Stimulated activated CD8-positive, alpha-beta memory T cell treated with anti-CD3 and anti-CD28 coated beads, Interleukin-12 subunit alpha, Interleukin-12 subunit beta, amount 100 ng/mL, for 1 hour (primary cell): Measurements from ENCODE around the gene KREMEN1.

Source experiments
- DNase-seq: peaks from one replicate; pipeline ENCODE4 v3.0.0-alpha.2; 2020; ENCODE audit warnings: low read depth

Gene KREMEN1

DNA sequence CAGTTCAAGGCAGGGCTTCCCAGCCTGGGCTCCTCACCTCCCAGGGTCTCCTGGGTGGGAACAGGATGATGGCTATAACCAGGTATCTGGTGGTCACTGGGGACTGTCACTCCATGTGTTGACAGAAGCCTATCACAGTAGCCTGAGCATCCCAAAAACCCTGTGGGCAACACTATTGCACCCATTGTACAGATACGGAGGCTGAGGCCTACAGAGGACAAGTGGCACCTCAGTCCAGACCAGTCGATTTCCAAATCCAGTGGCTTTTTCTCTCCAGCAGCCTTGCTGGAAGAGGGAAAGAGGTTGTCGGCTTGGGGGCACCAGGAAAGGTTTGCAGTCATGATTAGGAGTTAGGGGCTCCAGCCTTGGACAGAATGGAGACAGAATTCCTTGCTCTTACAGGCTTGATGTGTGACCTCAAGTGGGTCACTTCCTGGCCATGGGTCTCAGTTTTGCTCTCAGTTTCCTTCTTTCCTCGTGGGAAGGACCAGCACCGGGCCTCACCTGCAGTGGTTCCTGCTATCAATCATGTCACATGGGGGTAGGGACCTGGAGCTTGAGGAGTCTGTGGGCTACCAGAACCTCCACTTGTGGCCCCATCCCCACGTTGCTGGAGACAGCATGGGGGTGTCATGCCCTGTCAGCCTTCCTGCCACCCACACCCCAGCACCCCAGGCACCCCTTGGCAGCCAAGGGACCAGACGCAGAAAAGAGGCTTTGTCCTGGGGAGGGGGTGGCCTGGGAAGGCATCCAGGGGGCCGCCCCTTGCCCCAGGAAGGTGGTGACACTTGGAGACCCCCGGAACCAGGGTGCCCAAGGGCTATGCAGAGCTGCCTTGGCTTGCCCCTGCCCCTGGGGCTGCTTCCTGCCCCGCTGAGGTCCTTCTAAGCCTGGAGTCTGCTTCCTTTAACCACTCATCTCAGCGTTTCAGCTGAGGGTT is 135.0 kb downstream of the KREMEN1 start:
- no peak for DNase-seq

- no peak for DNase-seq
These were observed 135.6 kb downstream of the KREMEN1 start for GRCh38 chr22:29208502-29208862.

- DNase-seq: no peak
These were observed 136.2 kb downstream of the KREMEN1 start for GRCh38 chr22:29208879-29209623.

GRCh38 chr22:29209624-29209929 is 136.7 kb downstream of the KREMEN1 start:
- no peak for DNase-seq

DNA sequence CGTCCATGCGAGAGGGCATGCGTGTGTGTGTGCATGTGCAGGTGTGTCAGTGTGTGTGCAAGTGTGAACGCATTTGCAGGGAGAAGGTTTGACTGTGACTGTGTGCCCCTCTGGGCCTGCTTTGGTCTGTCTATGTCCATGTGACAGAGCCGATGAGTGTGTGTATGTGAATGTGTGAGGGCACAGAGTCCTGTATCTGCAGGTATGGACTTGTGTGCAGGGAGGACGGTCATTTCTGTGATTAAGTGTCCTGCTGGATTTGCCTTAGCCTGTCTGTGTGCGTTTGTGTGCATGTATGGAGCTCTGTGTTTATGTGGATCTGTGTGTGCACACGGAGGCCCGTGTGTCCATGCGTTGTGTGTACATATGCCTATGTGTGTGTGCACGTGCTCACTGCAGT is 138.2 kb downstream of the KREMEN1 start:
- DNase-seq: no peak

- DNase-seq: no peak
These were observed 138.6 kb downstream of the KREMEN1 start for GRCh38 chr22:29211466-29211865.

- DNase-seq: no peak
These were observed 139.9 kb downstream of the KREMEN1 start for GRCh38 chr22:29212743-29213142.

DNA sequence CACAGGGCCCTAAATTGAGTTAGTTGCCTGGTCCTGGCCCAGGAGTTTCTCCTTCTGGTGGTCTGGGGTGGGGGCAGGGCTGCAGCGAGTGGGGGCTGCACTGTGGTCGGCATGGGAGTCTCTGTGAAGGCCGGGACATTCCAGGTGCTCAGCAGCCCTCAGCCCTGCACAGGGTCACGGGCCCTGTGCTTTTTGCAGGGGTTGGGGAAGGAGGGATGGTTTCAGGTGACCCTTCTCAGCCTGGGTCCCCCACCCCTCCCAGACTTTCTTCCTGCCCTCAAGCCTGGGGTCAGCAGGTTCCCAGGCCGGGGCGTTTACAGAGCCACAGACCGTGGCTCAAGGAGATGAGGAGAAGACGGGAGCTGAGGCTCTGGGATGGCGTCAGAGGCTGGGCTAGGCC is 140.7 kb downstream of the KREMEN1 start:
- DNase-seq: no peak

DNA sequence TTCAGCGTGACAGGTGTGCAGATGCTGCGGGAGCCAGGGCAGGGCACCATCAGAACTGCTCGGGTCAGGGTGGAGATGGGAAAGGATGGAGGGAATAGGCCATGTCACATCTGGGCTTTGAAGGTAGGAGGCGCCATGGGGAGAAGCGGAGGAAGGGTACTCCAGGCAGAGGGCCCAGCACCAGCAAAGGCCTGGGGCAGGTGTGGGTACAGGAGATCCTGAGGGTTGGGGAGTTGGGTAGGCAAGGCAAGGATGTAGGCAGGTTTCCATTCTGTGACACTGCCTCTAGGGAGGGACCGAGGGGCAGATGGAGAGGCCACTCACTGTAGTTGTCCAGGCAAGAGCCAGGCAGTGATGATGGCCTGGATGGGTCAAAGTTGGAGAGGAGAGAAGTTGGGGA is 141.4 kb downstream of the KREMEN1 start:
- no peak for DNase-seq

- DNase-seq: no peak
These were observed 142.4 kb downstream of the KREMEN1 start for GRCh38 chr22:29215012-29215860.

- no peak for DNase-seq
These were observed 143.4 kb downstream of the KREMEN1 start for GRCh38 chr22:29216011-29216872.

DNA sequence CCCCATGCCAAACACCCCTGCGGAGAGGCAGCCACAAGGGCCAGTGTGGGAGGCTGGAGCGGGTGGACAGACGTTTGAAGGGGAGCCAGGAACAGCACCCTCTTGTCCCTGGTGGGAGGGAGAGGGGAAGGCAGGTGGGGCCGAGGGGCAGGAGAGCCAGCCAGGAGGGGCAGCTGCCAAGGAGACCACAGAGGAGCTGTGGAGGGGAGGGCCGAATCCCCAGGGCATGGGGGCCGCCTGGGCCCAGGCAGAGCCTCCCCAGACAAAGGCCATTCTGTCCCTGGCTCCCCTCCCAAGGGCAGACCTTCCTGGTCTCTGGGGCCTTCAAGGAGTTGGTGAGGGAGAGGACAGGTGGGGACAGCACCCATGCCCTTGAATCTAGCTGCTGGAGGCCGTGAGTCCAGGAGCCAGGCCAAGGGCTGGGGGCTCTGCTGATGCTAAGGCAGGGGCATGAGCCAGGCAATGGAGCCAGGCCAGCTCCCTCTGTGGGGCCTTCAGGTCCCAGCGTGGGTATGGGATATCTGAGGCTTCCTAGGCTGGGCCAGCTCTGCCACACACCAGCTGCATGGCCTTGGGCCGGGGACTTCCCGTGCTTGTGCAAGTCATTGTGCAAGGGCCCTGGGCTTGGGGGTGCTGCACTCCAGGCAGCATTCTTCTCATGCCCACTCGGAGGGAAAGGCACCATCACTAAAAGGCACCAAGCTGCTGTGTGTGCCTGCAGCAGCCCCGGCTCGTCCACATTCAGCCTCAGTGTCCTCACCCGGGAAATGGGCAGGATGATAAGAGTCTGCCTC is 144.2 kb downstream of the KREMEN1 start:
- DNase-seq: no peak
